Anterior cingulate cortex (tissue), 58 donors: ENCODE measurements around the gene PRR15.
A peak's percentile ranks its signal among the peaks of the same experiment; 100 is the strongest.
"Not testable (repeated sequence)": the region's sequence is repeated elsewhere in the genome, so short reads cannot be mapped to it uniquely, and the experiment has no call there.

ENCODE experiments used
- DNase-seq, 58 donors: peaks; one replicate each; lab custom pipeline; 2025; lab: John Stamatoyannopoulos, UW

Gene PRR15, protein sequence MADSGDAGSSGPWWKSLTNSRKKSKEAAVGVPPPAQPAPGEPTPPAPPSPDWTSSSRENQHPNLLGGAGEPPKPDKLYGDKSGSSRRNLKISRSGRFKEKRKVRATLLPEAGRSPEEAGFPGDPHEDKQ

DNA sequence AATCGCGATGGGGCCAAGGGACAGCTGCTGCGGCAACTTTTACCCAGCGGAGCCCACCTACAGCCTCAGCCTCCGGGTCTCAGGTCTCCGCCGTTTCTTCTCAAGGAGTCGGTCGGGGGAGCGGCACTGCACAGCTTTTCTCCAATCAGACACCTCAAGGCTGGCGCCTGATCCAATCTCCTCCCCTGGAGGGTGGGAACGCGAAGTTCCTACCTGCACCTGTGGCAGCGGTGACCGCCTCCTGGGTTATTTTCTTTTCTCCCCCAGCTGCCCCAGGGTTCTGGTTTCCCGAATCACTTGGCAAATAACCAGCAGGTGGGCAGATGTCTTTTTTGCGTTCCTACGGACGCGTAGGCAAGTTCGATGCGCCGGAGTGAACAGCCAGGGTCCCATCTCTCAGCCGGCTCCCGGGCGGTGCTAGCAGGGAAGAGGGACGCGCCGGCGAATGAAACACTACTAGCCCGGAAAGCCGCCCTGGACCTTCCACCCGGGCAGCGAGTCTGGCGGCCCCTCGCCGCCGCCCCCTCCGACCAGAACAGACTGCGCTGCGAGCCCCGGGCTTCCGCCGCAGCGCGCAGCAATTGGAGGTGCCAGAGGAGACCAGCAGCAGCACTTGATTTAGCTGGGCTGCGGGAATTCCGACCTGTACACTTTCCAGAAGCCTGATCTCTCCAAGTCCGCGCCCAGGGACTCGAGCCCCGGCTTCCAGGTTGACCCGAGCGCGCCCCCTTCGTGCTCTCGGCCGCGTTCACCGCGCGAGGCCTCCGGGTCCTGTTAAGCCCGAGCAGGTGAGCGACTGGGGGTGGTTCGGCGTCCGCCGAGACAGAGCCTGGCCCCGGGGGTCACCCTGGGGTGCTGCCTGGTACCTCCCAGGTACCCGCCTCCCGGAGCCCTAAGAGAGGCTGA, at the start of gene PRR15:
Gene PRR15, plus strand, starts transcription at position 246 of the 906 bp plus-strand sequence. CDS start 2,495 bp downstream, outside the sequence.
- DNase-seq: peak in 19 of 58 donors; percentile 7 to 44 (median 22)

GRCh38 chr7:29516491-29516890, 47.1 kb upstream of the PRR15 start:
- DNase-seq: no peak

DNA sequence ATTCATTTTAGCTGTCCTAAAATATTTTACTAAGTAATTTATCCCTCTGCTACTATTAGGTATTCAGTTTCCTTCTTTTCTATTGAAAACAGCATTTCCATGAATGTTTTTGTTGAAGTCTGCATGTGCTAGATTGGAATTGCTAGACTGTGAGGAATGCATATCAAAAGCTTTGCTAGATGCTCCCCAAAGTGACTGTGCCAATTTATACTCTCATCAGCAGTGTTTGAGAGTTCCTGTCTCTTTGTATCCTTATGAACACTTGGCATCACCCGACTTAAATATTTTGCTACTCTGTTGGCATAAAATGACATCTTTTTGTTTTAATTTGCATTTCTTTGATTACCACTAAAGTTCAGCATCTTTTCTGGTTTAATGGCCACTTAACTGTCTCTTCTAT, 45.0 kb upstream of the PRR15 start:
- no peak for DNase-seq

- no peak for DNase-seq
Observed at GRCh38 chr7:29523728-29524127, 39.9 kb upstream of the PRR15 start.

DNA sequence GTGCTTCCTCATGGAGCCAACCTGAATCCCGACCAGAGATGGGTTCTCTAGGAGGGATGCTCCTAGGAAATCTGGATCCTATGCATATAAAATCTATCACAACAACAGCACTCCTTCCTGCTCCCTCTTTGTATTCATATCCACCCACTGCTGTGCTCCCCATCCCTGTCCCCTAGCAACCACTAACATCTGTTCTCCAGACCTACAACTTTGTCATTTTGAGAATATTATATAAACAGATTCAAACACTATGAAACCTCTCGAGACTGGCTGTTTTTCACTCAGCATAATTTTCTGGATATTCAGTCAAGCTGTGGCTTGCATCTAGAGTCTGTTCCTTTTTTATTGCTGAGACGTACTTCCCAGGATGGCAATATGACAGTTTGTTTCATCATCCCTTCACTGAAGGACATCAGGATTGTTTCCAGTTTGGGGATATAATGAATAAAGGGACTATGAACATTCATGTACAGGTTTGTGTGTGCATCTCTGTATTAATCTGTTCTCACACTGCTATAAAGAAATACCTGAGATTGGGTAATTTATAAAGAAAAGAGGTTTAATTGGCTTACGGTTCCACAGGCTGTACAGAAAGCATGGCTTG, 36.0 kb upstream of the PRR15 start:
- peak in 4 of 58 donors; percentile 4 to 40 (median 8) for DNase-seq

- DNase-seq: not testable (repeated sequence)
Observed at GRCh38 chr7:29528526-29528925, 35.1 kb upstream of the PRR15 start.

DNA sequence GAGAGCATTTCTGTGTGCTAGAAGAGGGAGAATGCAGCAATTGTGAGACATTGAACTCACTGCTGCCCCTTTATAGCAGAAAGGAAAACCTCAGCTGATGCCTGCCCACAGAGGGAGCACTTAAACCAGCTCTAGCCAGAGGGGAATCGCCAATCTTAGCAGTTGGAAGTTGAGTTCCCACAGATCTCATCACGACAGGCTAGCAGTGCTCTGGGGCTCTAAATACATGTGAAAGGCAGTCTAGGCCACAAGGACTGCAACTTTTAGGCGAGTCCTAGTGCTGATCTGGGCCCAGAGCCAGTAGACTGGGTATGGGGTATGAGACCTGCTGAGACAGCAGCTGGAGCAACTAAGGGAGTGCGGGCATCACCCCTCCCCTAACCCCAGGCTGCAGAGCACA, 25.2 kb upstream of the PRR15 start:
- DNase-seq: no peak

- DNase-seq: no peak
Observed at GRCh38 chr7:29539471-29539870, 24.2 kb upstream of the PRR15 start.

DNA sequence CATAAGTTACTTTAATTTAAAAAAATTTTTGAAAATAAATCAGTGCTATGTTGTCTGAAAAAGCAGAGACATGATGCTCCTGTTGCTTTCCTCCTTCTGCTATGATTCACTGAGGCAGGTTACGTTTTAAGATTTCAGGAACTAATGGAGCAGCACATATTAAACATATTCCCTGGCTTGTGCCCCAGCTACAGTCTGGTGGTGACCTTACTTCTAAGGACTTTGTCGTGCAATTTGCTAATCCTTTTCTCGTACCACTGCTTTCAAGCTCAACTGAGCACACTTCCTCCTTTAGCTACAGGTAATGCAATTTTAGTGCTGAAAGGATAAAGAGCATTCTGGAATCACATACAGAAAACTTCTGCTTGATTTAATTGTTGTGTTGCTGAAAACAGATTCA, 16.2 kb upstream of the PRR15 start:
- no peak for DNase-seq

DNA sequence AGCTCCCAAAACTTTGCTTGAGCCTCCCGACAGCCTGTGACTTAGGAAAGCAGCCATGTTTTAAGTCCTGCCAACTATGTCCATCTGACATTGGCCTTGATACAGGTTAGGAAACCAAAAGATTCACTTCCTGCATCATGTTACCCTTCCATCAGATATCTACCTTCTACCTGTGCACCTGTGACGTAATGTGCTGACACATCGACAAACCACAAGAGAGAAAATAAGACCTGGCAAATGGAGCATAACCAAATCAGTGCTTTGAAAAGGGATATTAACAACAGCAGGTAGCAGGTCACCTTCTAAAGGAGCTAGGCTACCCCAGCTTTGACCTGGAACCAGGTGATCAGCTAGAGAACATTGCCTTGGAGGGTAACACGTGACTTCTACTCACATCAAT, 14.8 kb upstream of the PRR15 start:
- no peak for DNase-seq

- no peak for DNase-seq
Observed at GRCh38 chr7:29552392-29552791, 11.2 kb upstream of the PRR15 start.

GRCh38 chr7:29555061-29555460, 8.6 kb upstream of the PRR15 start:
- DNase-seq: no peak

DNA sequence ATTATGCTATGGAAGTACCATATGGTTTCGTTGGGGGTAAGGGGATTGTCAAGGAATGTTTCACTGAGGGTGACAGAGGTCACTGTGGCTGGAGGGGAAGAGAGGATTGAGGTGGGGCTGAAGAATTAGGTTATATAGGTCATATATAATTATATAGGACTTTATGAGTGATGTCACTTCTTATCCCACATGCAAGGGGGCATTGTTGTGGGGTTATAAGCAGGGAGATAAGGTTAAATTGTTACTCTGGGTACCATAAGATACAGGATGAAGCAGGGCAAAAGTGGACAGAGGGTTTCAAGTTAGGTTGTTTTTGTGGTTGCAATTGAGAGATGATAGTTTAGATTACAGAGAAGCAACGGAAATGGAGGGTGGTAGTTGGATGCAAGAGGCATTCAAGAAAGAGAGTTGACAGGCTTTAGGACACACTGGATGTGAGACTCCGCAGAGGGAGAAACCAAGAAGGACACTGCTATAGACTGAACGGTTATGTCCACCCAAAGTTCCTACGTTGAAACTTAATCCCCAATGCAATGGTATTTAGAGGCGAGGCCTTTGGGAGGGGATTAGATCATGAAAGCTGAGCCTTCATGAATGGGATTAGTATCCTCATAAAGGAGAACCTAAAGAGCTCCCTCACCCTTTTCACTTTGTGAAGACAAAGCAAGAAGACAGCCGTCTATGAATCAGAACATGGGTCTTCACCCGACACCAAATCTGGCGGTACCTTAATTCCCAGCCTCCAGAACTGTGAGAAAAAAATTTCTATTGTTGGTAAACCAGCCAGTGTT, 7.0 kb upstream of the PRR15 start:
- no peak for DNase-seq

- DNase-seq: peak in 18 of 58 donors; percentile 2 to 37 (median 15)
Observed at GRCh38 chr7:29557954-29558353, 5.7 kb upstream of the PRR15 start.

DNA sequence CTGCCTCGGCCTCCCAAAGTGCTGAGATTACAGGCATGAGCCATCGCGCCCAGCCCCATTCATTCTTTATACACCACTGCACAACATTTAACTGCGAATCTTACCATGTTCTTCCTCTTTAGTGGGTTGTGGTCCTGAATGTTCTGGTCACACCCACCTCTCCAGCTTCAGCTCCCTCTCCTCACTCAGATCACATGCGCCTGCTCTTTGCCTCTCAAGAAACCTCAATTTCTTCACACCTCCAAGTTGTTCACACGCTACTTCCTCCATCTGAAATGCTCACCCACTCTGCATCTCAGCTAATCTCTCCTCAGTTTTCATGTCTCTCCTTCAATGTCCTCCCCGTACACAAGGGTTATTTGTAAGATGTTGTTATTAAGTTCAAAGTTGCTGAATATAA, 2.4 kb upstream of the PRR15 start:
- DNase-seq: no peak

DNA sequence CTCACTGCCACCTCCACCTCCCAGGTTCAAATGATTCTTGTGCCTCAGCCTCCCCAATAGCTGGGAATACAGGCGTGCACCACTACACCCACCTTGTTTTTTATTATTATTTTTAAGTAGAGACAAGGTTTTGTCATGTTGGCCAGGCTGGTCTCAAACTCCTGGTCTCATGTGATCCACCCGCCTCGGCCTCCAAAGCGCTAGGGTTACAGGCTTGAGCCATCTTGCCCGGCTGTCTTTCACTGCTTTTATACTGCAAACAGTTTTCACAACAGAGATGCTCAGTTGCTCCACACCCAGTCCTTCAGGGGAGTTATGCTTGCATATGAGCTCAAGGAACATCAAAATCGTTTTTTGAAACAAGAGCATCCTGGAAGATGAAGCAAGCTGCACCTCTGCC, 1.3 kb upstream of the PRR15 start:
- DNase-seq: no peak

GRCh38 chr7:29564496-29565223, 1.0 kb downstream of the PRR15 start:
- peak in 15 of 58 donors; percentile 5 to 57 (median 27) for DNase-seq

- DNase-seq: no peak
Observed at GRCh38 chr7:29565224-29565630, 1.6 kb downstream of the PRR15 start.

DNA sequence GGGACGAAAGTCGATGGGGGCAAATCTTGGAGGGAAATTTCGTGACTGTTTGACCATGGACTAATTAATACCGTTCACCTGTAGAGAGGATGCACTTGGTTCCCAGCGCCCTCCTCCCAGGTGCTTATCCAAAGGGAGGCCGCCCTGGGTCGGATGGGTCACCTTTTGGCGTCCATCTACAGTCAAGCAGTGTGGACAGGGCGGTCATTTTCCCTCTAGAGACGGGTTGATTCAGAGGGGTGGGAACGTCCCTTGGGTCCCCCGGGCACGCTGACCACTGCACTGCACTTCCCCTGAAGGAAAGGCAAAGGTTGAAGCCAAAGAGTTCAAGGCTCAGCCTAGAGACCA, 2.0 kb downstream of the PRR15 start:
- DNase-seq: no peak
